GM12878 (cell line): ENCODE results near the gene RRP15. TPM values are rescaled to one million over a fixed set of nuclear protein-coding genes. Genes with fewer than 3 reads are reported as not detected.

ENCODE experiments used
- ATAC-seq: fragments of 200-7000 bp; cut with Tn5 transposase; 3 replicates; pipeline ENCODE4 v1.9.1; 2020; ENCODE audit warnings: mild to moderate bottlenecking, moderate library complexity
- BruUV-seq: library from RNA; stranded (reverse); fragments of 400-500 nt; replicated peaks from 2 replicates; lab custom pipeline; 2021; lab: Mats Ljungman, UMichigan
- CTCF ChIA-PET: fragments of 300-600 bp; sonication (Branson Sonifier 250); formaldehyde crosslinking; extraction: SDS; loops from one replicate; lab custom pipeline; 2021; ENCODE audit warnings: inconsistent platforms; lab: Yijun Ruan, JAX
- POLR2A ChIA-PET: fragments of 350-600 bp; formaldehyde crosslinking; extraction: SDS; loops from one replicate; lab custom pipeline; 2021; ENCODE audit warnings: inconsistent platforms; lab: Charles Lee
- RAD21 ChIA-PET: fragments of 300-600 bp; sonication (Branson Sonifier 250); formaldehyde crosslinking; loops from one replicate; lab custom pipeline; 2023; ENCODE audit warnings: antibody characterized with exemption; ENCODE audit not compliant: unreplicated experiment; lab: Charles Lee
- SMC1A ChIA-PET: fragments of 300-600 bp; sonication (Branson Sonifier 250); formaldehyde crosslinking; loops from one replicate; lab custom pipeline; 2023; ENCODE audit not compliant: unreplicated experiment, uncharacterized antibody; lab: Charles Lee
- DNase-seq: peaks from one replicate; pipeline ENCODE4 v3.0.0-alpha.2; 2011; ENCODE audit warnings: low read depth, low spot score
- FAIRE-seq: peaks from 3 replicates; lab custom pipeline; 2011; peaks lifted over from hg19 to GRCh38; lab: Jason Lieb, UNC
- H2AFZ ChIP-seq: 2 replicates; pipeline ENCODE4 v1.6.0; 2011; ENCODE audit warnings: low read depth, low read length, control low read depth; ENCODE audit not compliant: control insufficient read depth
- H3K27ac ChIP-seq: 2 replicates; pipeline ENCODE4 v1.5.1; 2011; ENCODE audit warnings: control low read depth; ENCODE audit not compliant: control insufficient read depth, insufficient read depth
- H3K27me3 ChIP-seq, 2 experiments: replicated peaks in 1 of 2; 2 replicates each; pipeline versions ENCODE4 v1.6.0 to v1.6.1; 2011; ENCODE audit warnings: low read length in 1 of 2; ENCODE audit not compliant: control insufficient read depth in 2 of 2, insufficient read depth in 2 of 2
- H3K36me3 ChIP-seq, 2 experiments: 2 replicates each; pipeline ENCODE4 v1.5.1; 2011; ENCODE audit warnings: low read length in 1 of 2; ENCODE audit not compliant: control insufficient read depth in 2 of 2, insufficient read depth in 2 of 2
- H3K4me1 ChIP-seq: 2 replicates; pipeline ENCODE4 v1.6.1; 2011; ENCODE audit warnings: mild to moderate bottlenecking, low read length, moderate library complexity, mixed read lengths; ENCODE audit not compliant: control insufficient read depth, insufficient read depth
- H3K4me2 ChIP-seq: 2 replicates; pipeline ENCODE4 v1.6.0; 2011; ENCODE audit warnings: control low read depth; ENCODE audit not compliant: control insufficient read depth, insufficient read depth
- H3K4me3 ChIP-seq: fragments of 200-600 bp; sonication (generic); 2 replicates; pipeline ENCODE4 v1.5.1; 2016
- H3K79me2 ChIP-seq: 2 replicates; pipeline ENCODE4 v1.6.0; 2011; ENCODE audit warnings: low read length; ENCODE audit not compliant: control insufficient read depth, insufficient read depth
- H3K9ac ChIP-seq: 2 replicates; pipeline ENCODE4 v1.8.0; 2011; ENCODE audit warnings: low read length, control low read depth, mixed read lengths; ENCODE audit not compliant: control insufficient read depth, insufficient read depth
- H3K9me3 ChIP-seq: replicated peaks from 3 replicates; pipeline ENCODE4 v1.5.1; 2011; ENCODE audit warnings: mild to moderate bottlenecking, low read length; ENCODE audit not compliant: control insufficient read depth, insufficient read depth
- H4K20me1 ChIP-seq: 2 replicates; pipeline ENCODE4 v1.6.0; 2011; ENCODE audit not compliant: control insufficient read depth, insufficient read depth
- E2F4 ChIP-seq: IDR thresholded peaks from 2 replicates; pipeline ENCODE4 v1.6.1; 2012; ENCODE audit warnings: low read depth, low read length, improper control_type of control experiment
- HDAC2 ChIP-seq: fragments of 200-600 bp; sonication (generic); IDR thresholded peaks from 2 replicates; pipeline ENCODE4 v1.6.1; 2017
- KDM1A ChIP-seq: fragments of 200-600 bp; sonication (generic); IDR thresholded peaks from 2 replicates; pipeline ENCODE4 v1.6.1; 2016; ENCODE audit warnings: borderline replicate concordance
- MTA2 ChIP-seq: fragments of 450-650 bp; IDR thresholded peaks from 2 replicates; pipeline ENCODE4 v1.6.1; 2016; ENCODE audit warnings: low read depth, mild to moderate bottlenecking, moderate library complexity
- MXI1 ChIP-seq: fragments of 150-350 bp; IDR thresholded peaks from 2 replicates; pipeline ENCODE4 v1.6.1; 2011; ENCODE audit warnings: low read depth, mild to moderate bottlenecking, inconsistent platforms, low read length, improper control_type of control experiment
- POLR2AphosphoS2 ChIP-seq: IDR thresholded peaks from 2 replicates; pipeline ENCODE4 v1.6.1; 2011; ENCODE audit warnings: low read depth, mild to moderate bottlenecking, low read length, improper control_type of control experiment, moderate library complexity
- RCOR1 ChIP-seq: conservative IDR thresholded peaks from 2 replicates; pipeline ENCODE4 v1.6.1; 2012; ENCODE audit warnings: low read depth, low read length, improper control_type of control experiment
- RFX5 ChIP-seq: IDR thresholded peaks from 2 replicates; pipeline ENCODE4 v1.6.1; 2011; ENCODE audit warnings: low read depth, low read length, improper control_type of control experiment
- STAT3 ChIP-seq: IDR thresholded peaks from 2 replicates; pipeline ENCODE4 v1.6.1; 2011; ENCODE audit warnings: low read depth, low read length, improper control_type of control experiment
- WRNIP1 ChIP-seq: IDR thresholded peaks from 2 replicates; pipeline ENCODE4 v1.6.1; 2011; ENCODE audit warnings: low read depth, low read length, improper control_type of control experiment, borderline replicate concordance
- WGBS: methylation state at CpG from one replicate; pipeline ENCODE4 v1.1.6; 2016; ENCODE audit warnings: low lambda C conversion rate; ENCODE audit not compliant: insufficient replicate concordance, insufficient coverage; ENCODE audit errors: missing lambda C conversion rate; 5-methylcytosine and 5-hydroxymethylcytosine counted together
- in situ Hi-C: fragments of 300-500 bp; cut with MboI; formaldehyde crosslinking; loops from 9 replicates; pipeline ENCODE4 v1.14.3; 2018; ENCODE audit warnings: mixed read lengths
- intact Hi-C: fragments of 100-400 bp; cut with micrococcal nuclease; formaldehyde crosslinking; loops from one replicate; pipeline ENCODE4 v1.14.2; 2022; ENCODE audit not compliant: unreplicated experiment
- polyA plus RNA-seq, 11 experiments: library from polyadenylated mRNA; depleted of rRNA in 4 of 11; unstranded in 6 of 11; stranded (reverse) in 5 of 11; fragments of >200 nt; fragmentation: Nextera tagmentation in 4 of 11; fragmentation: Illumina TruSeq in 1 of 11; extraction: Ambion mirVana in 4 of 11; extraction: Trizol in 1 of 11; gene quantifications; 1 replicate in 1 of 11; 2 replicates in 10 of 11; pipeline versions ENCODE4 v1.2.1 to v1.2.3, GENCODE V29; 2011 to 2016; ENCODE audit warnings: inconsistent platforms in 2 of 11, missing spikeins in 2 of 11, low read depth in 1 of 11
- total RNA-seq, 4 experiments: library from RNA; depleted of rRNA in 3 of 4; stranded (reverse); fragments of >200 nt in 3 of 4; fragmentation: Illumina TruSeq in 1 of 4; extraction: Trizol in 1 of 4; gene quantifications; 2 replicates each; pipeline versions ENCODE4 v1.2.1 to v1.2.3, GENCODE V29; 2013 to 2021

Gene RRP15
- total and polyA plus RNA-seq, 10 of the 15 experiments (the other 5 are each of a cell fraction or from before 2014, with no cell fraction given), result 5.6 to 37.8 (median 19.1) TPM

- Histone ChIP-seq H3K4me2 (no peak overlapping the region), H3K9me3 (no peaks in the 10 kb centered on the region), H3K4me3 (no peak overlapping the region), H3K4me1 (no peaks in the 10 kb centered on the region), H3K27me3 (no peaks in the 10 kb centered on the region; a peak in 1 of 4 replicates), H2AFZ (no peak overlapping the region), H3K9ac (no peak overlapping the region), H3K79me2 (no peaks in the 10 kb centered on the region), H3K27ac (no peak overlapping the region), H4K20me1 (no peaks in the 10 kb centered on the region), H3K36me3 (no peaks in the 10 kb centered on the region)
- FAIRE-seq (no peak), DNase-seq (no peak), ATAC-seq (no peak)
- ChIA-PET RAD21 (no interaction called here), SMC1A (no interaction called here), POLR2A (no interaction called here), CTCF (no interaction called here)
- in situ Hi-C loops (no loop called here), intact Hi-C loops (no loop called here)
- 58% methylated on average over 6 of the region's 6 CpGs for WGBS
- BruUV-seq, result no TSS peak
- TF ChIP-seq WRNIP1 (no peak), MTA2 (no peak), MXI1 (no peak), POLR2AphosphoS2 (no peak), RCOR1 (no peak), HDAC2 (no peak), RFX5 (no peak), STAT3 (no peak), E2F4 (no peak), KDM1A (no peak)
These were observed 12.7 kb upstream of the RRP15 start for GRCh38 chr1:218272366-218272765.
